HTR-8/SVneo (cell line): ENCODE measurements around the gene MYOD1.

Source experiments
- DNase-seq: peaks from one replicate; pipeline ENCODE4 v3.0.0; 2011; ENCODE audit warnings: low spot score, mixed read lengths; ENCODE audit not compliant: insufficient read length
- FAIRE-seq: peaks from 2 replicates; lab custom pipeline; 2011; peaks lifted over from hg19 to GRCh38; lab: Jason Lieb, UNC

The MYOD1 gene

DNA sequence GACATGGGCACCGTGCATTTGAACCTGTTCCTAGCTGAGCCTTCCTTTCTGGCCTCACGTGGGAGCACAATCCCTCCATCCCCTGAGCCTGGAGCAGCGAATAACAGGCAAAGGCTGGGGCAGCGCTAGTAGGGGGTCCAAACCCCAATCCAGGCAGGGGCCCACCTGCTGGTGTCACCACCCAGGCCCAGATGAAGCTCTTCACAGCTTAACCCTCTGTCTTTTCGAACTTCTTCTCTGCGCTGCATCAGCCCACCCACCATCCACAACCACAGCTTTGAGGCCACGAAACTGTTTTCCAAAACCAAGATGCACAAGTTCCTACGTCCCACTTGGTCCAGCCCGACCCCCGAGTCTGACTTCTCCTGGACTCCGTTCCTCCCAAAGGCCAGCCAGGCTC, 26.7 kb downstream of the MYOD1 start:
- no peak for FAIRE-seq

DNA sequence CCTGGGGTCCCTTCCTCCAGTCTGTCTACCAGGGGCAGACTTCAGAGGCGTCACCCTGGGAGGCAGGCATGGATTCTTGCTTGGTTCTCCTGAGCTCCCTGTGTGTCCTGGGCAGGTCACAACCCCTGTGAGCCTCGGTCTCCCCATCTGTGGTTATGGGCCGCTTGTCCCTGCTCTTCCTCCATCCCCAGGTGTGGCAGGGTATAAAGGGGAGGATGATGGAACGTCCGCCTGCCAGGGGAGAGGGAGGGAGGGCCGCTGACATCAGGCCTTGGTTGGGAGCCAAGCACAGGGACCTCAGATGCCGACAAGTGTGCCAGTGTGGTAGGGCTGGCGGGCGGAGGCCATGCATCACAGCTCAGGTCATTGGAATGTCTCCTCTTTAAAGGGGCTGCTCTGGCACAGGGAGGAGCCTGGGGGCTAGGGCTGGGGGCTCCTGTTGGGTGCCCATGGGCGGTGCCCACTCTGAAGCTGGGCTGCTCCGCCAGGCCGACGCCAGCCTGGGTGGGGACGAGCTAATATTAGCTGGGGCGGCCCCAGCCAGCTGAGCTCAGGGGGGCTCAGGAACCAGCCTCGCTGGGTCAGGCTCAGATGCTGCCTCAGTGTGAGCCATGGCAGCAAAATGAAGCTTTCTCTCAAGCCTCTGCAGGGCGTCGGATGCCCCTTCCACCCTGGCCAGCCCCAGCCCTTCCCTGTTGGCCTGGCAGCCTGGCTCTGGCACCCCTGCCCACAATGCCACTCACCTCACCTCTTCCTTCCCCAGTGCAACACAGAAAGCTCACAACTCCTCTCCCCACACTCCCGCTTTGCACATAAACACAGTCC, 28.0 kb downstream of the MYOD1 start:
- DNase-seq (no peak), FAIRE-seq (no peak)

More for the DNA sequence above, 26.7 kb downstream of the MYOD1 start:
- no peak for DNase-seq

DNA sequence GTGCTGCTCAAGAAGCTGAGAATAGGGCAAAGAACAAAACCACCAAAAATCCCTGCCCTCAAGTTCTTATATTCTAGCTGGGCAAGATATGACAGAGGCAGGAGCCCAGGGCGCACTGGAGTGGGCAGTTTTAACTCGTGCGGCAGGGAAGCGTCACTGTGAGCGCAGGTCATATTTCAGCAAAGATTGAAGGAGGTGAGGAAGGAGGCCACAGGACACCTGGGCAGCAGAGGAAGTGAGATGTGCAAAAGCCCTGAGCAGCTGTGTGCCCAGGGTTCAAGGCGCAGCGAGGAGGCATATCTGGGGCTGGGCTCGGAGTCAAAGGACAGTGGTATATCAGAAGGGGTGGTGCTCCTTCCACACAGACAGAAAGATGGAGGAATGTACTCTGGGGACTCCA, 28.7 kb downstream of the MYOD1 start:
- no peak for DNase-seq
- no peak for FAIRE-seq

DNA sequence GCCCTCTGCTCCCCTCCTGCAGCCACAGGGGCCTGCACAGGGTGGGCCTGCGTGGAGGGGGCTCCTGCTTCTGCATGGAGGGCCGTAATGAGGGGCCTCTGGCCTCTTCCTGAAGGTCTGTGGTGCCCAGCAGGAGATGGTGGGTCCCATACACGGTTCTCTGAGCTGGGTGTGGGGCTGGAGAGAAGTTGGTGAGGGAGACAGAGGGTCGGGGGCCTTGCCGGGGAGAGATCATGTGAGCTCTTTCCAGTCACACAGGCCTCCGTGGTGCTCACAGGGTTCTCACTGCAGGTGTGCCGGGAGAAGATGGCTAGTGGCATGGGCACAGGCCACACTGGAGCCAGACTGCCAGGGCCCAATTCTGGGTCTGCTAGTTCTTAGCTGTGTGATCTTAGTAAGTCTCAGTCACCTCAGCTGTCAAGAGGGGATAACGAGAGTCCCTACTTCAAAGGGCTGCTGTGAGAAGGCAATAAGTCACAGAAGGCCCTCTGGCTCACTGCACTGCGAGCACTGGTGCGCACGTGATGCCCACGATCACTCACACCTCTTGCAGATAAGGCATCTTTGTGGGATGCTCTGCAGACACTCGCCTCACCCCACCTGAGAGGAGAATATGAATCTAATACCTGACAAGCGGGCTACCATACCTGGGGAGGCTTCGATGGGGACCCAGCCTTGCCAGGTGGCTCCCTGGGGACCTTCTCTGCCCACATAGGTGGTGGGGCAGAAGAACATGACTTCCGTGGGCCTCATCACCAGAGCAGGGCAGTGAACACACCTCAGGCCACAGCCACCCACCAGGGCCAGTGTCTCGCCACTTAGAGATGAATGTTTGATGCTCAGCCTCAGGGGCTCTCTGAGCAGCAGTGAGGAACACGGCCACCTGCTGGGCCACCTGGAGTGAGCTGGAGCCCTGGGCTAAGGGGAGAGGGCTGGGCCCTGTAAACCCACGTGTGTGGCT, 29.7 kb downstream of the MYOD1 start:
- no peak for FAIRE-seq
- no peak for DNase-seq

DNA sequence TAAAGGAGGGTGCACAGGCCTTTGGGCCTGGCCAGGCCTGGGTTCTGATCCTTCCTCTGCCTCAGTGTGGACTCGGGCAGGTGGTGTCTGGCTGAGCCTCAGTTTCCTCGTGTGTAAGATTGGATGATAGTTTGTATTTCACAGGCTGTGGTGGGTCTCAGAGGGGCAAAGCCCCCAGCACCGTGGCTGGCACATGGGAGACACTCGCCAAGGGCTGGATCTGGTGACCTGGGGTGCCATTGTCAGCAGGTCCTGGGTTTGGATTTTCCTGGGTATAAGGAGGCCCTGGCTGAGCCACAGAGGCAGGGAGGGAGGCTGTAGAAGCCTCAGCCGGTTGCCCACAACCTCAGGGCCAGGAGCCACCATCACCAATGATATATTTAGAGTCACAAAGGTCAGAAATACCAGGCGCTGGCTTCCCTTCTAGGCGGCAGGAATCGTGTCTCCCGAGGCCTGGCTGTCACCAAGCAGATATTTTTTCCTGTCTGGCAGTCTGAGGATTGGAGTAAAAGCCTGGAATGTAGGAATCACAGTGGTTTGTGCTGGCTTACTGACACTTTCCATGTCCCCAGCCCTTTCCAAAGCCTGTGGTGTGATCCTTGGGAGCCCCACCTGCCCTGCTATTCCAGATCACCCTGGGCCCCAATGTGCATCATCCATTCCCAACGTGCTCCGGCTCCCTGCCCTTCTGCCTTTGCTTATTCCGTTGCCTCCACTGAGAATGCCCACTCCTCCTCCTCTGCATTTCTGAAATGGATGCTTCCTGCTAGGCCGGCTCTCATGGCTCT, 30.8 kb downstream of the MYOD1 start:
- no peak for FAIRE-seq
- DNase-seq: no peak

DNA sequence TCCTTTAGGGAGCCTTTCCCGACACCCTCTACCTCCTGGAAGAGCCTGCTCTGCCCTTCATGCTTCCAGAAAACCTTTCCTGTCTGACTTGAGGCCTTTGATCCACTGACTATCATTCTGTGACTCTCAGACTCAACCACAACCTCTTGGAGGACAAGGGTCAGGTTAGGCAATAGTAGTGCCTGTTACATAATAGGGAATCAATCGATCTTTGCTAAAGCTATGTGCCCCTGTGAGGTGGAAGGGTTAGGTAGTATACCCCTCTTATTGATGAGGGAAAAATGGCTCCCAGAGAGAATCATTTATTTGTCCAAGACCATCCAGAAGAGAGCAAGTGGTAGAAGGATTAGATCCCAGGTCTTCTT, 31.4 kb downstream of the MYOD1 start:
- FAIRE-seq: no peak

DNA sequence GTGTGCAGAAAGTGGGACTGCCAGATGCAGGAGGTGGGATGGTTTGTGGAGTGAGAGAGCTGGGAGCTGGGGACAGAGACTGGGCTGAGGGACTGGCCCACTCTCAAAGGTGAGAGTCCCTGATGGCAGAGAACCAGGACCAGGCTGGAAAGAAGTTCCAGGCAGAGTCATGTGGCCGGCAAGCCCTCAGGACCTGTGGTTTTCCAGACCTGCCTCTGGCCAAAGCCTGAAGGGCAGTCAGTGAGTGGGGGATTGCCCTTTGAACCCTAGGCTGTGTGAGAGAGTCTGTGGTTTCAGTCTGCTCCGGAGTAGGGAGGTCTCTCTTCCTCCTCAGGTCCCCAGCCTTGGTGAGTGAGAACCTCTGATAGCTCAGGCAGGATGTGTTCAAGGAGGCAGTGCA, 32.2 kb downstream of the MYOD1 start:
- no peak for FAIRE-seq

More for the DNA sequence above, 31.4 kb downstream of the MYOD1 start:
- no peak for DNase-seq

DNA sequence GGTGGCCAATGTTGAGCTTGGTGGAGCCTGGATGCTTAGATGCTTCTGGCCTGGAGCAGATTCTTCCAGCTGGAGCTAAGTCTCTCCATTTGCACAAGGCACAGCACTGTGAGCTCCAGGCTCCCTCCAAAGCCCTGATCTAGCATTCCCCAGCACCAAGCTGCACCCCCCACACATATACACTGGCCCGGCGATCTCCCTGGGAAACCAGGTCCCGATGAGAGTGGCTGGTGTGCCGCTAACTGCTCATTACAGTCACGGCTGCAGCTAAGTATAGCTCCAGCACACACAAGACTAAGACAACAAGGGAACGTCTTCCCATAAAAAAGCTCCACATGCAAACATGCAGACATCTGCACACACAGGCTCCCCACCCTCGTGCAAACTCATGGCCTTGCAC, 32.8 kb downstream of the MYOD1 start:
- FAIRE-seq: no peak
- no peak for DNase-seq

More for the DNA sequence above, 32.2 kb downstream of the MYOD1 start:
- no peak for DNase-seq

DNA sequence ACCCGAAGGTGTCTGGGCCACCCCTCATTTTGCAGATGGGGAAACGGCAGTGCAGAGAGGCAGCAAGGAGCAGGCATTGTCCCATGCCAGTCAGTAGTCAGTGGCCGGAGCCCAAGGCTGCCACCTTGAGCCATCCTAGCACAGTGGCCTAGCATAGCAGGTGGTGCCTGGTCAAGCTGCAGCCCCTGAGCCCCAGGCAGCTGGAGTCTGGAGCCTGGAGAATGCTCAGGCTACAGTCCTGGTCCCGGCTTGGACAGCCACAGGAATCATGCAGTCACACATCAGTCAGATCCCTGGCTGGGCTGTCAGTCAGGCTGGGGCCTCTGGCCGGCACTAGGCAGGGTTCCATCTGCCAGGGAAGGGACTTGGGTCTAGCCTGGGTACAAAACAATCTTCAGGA, 33.8 kb downstream of the MYOD1 start:
- FAIRE-seq (no peak), DNase-seq (no peak)

DNA sequence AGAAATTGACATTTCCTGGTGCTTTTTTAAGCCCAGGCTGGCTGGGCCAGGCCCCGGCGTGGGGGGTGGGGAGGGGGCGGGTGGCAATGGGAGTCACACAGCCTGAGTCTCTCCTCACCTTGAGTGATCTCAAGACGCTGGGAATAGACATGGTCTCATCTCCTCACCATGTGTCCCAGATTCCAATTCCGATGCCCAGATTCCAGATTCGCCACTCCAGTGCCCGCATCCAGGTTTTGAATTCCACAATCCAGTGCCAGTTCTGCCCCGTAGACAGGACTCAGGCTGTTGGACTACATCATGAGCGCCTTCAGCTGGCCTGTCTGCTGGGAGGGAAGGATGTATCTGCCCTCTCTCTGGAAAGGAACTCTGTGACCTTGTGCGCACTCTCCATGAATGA, 34.3 kb downstream of the MYOD1 start:
- no peak for FAIRE-seq
- DNase-seq: no peak

DNA sequence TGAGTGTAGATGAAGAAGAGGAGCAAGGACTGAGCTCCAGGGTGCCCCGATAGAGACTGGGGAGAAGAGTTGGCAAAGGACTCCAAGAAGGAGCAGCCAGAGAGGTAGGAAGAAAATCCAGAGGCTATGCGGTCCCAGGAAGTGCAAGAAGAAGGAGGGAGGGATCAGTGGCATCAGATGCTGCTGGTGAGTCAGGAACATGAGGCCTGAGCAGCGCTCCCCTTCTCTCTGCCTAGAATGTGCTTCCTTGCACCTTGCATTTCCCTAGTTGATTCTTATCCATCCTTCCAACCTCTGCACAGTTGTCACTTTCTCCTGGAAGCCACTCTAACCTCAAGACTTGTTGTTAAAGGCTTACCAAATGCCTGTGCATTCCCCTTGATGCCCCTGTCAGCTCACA, 36.5 kb downstream of the MYOD1 start:
- no peak for DNase-seq
- no peak for FAIRE-seq

DNA sequence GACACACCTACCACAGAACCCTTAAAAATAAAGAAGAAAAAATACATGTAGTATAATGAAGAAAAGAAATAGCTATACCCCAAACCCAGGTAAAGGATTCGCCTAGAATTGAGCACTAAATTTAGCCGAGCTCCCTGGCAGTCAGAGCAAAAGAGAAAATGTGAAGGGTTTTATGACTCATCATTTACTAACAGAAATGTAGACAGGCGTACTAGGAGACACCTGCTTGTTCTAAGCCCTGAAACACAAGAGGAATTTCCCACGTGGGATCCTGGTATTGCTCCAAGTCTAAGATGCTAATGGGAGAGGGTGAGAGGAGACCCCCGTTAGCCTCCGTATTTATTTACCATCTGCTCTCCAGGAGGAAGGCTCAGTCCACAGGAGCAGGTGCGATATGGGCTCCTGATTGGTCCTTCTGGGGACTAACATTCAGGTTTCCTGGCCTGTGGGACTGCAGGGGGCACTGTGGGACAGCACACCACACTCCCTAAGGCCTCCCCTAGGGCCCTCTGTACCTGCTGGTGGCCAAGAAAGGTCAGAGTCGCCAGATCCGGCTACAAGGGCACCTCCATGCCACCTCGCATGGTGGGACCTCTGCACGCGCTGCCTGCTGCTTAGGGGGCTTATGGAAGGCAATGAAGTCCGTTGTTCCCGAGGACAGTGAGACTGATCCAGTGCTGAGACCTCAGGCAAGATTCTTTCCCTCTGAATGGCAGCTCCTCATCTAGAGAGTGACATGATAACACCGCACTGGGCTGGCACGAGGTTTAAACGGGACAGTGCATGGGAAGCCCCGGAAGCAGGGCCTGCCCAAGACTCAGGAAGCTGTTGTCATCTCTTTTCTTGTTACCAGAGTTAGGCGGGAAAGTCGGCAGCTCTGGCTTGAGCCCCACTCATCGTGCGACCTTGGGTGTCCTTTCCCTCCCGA, 41.0 kb downstream of the MYOD1 start:
- DNase-seq (peak; percentile 33), FAIRE-seq (no peak)

DNA sequence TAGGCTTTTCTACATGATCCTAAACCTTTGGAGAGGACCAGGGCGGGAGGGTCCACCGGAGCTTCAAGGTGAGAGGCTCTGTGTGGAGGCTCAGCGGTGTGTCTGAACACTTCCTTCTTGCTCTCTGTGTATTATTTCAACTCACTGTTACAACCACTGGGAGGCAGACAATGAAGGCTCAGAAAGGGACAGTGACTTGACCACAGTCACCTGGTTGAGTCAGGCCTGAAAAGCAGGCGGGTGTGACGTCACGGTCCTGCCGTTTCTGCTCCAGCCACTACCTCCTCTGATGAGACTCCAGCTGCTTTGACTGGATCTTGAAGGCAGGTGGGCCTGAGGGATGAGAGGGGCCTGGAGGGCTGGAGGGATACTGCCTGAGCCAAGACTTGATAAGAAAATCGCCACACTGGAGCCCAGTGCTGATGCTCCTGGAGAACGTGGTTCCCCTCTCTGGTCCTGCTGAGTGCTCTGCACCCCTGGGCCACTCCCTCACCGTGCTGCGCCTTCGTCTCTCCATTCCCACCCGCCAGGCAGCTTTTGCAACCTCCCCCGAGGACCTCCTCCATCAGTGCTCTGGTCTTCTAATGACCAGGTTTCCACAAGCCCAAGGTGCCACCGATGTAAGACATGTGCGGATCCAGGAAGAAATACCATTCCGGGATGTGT, 43.1 kb downstream of the MYOD1 start:
- DNase-seq (no peak), FAIRE-seq (no peak)

DNA sequence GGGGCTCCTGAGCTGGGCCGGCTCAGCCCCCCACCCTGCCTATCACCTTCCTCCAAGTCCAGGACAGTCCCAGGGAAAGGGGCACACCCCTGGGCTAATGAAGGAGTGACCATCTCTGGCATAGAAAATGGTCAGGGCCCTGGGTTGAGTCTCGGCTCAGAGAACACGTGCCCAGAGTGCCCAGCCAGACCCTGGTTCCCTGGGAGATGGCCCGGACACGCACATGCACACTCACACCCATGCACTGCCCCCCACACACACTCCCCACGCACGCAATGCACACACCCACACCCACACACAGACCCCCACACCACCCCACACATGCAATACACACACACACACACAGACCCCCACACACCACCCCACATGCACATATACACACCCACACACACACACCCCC, 43.9 kb downstream of the MYOD1 start:
- FAIRE-seq (no peak), DNase-seq (no peak)

DNA sequence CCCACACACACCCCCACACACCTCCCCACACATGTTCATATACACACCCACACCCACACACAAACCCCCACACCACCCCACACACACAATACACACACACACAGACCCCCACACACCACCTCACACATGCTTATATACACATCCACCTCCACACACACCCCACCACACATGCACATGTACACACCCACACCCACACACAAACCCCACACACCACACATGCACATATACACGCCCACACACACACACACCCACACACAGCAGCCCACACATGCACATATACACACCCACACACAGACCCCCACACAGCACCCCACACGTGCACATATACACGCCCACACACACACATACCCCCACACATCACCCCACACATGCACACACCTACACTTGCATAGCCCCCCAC, 44.3 kb downstream of the MYOD1 start:
- no peak for FAIRE-seq

DNA sequence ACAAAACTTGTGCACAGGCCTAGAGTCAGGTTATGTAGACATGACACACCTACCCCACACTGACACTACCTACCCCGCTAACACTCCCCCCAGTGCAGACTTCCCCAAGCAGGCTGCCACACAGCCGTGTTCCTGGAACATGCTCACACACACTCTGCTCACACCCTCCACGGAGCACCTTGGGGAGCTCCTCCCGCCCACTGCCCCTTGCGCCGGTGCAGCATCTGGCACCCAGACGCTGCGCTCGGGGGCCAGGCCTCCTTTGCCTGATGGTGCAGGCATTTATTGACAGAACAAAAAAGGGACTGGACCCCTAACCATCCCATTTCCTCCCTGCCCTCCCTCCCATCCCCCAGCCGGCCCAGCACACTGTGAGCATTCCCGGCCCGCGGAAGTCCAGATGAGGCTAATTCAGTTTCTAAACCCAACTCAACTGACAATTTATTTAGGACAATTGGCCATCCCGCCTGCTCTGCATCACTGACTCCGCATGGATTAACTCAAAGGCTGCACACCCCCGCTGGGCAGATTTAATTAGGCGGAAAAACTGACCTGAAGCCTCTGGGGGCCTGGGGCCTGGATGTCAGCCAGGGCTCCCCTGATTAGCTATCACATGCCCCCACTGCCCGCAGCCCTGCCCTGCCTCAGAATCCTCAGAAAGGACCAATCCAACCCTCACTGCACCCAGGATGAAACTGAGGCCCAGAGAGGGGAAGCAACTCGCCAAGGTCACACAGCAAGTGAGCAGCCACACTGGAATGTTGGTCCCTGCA, 45.3 kb downstream of the MYOD1 start:
- DNase-seq (no peak), FAIRE-seq (no peak)

More for the DNA sequence above, 44.3 kb downstream of the MYOD1 start:
- DNase-seq: no peak

DNA sequence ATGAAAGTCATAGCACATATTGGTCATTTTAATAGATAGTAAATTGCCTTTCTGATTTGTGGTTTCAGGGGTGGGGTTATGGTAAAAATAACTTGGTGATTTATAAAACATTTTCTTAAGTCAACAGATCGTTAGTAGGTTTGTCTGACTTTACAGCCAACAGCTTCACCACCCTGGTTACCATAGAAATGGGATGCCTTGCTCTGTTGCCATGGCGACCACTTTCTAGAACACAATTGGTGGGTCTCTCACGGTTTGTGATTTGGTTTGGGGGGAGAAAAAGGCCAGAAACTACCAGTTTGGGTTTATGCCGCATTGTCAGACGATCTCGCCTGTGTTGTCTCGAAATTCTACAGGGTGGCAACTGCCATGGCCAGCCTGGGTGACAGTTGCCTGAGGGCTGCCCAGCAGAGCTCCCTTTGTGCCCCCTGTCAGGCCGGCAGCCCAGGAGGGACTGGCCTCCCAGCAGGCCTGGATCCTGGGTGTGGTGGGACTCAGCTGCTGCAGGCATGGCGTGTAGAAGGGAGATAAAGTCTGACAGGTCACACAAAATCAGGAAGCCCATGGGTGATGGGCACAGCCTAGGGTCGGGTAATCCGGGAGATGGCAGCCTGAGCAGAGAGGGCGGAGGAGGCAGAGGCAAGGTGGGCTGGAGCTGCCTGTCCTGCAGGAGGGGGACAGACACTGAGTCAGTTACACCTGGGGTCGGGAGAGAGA, 46.1 kb downstream of the MYOD1 start:
- no peak for DNase-seq
- FAIRE-seq: no peak

DNA sequence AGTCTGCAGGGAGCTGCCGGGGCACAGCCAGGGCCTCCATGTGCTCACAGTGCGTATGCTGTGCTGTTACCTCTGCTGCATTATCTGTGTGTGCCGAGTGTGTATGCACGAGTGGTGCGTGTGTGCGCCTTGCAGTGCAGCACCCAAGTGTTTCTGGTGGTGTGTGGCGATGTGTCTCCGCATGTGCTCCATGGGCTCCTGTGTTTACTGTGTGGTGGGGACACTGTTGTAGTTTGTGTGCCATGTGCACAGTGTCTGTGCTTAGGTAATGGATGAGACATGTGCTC, 46.6 kb downstream of the MYOD1 start:
- FAIRE-seq (peak; percentile 65), DNase-seq (no peak)
